WTC11 (cell line): ENCODE measurements around the gene SIN3B. TPM values are rescaled to one million over a fixed set of nuclear protein-coding genes. Genes with fewer than 3 reads are reported as not detected.

Source experiments
- ATAC-seq: fragments of 200-7000 bp; cut with Tn5 transposase; 2 replicates; pipeline ENCODE4 v1.10.0; 2021; ENCODE audit warnings: mild to moderate bottlenecking, moderate library complexity
- CTCF ChIA-PET: fragments of 300-600 bp; sonication (Branson Sonifier 250); formaldehyde crosslinking; loops from one replicate; lab custom pipeline; 2021; ENCODE audit warnings: antibody characterized with exemption; lab: Charles Lee
- POLR2A ChIA-PET: fragments of 350-600 bp; sonication (Branson Sonifier 250); formaldehyde crosslinking; loops from one replicate; lab custom pipeline; 2021; ENCODE audit warnings: antibody characterized with exemption; lab: Charles Lee
- DNase-seq: peaks from one replicate; pipeline ENCODE4 v3.0.0; 2021; ENCODE audit warnings: low spot score
- H3K27ac Mint-ChIP-seq: 2 replicates; pipeline ENCODE4 v1.8.0; 2021; ENCODE audit warnings: mixed read lengths
- H3K27me3 Mint-ChIP-seq: 2 replicates; pipeline ENCODE4 v1.8.0; 2021; ENCODE audit warnings: low read depth, mild to moderate bottlenecking, moderate library complexity, mixed read lengths
- H3K36me3 Mint-ChIP-seq: 2 replicates; pipeline ENCODE4 v1.8.0; 2021; ENCODE audit warnings: mixed read lengths
- H3K4me1 Mint-ChIP-seq: 2 replicates; pipeline ENCODE4 v1.8.0; 2022; ENCODE audit warnings: mixed read lengths
- H3K4me3 Mint-ChIP-seq: 2 replicates; pipeline ENCODE4 v1.8.0; 2021; ENCODE audit warnings: mild to moderate bottlenecking, moderate library complexity, mixed read lengths
- H3K9me3 Mint-ChIP-seq: 2 replicates; pipeline ENCODE4 v1.8.0; 2021; ENCODE audit warnings: mixed read lengths
- CREB1 ChIP-seq: sonication (generic); formaldehyde crosslinking; IDR thresholded peaks from 2 replicates; pipeline ENCODE4 v1.8.0; 2023; ENCODE audit warnings: mild to moderate bottlenecking, missing genetic modification reagents
- ETV6 ChIP-seq: sonication (generic); formaldehyde crosslinking; IDR thresholded peaks from 2 replicates; pipeline ENCODE4 v1.8.1; 2022; ENCODE audit warnings: mild to moderate bottlenecking, missing genetic modification reagents
- GRHL2 ChIP-seq: fragments of 250-450 bp; sonication (Bioruptor Pico); IDR thresholded peaks from 2 replicates; pipeline ENCODE4 v1.8.0; 2022; ENCODE audit warnings: mild to moderate bottlenecking, moderate library complexity; ENCODE audit not compliant: insufficient replicate concordance, severe bottlenecking
- MXD4 ChIP-seq: fragments of 250-450 bp; sonication (Bioruptor Pico); IDR thresholded peaks from 2 replicates; pipeline ENCODE4 v1.8.0; 2021; ENCODE audit warnings: mild to moderate bottlenecking, moderate library complexity, borderline replicate concordance
- OVOL2 ChIP-seq: fragments of 250-450 bp; sonication (Bioruptor Pico); IDR thresholded peaks from 2 replicates; pipeline ENCODE4 v1.9.0; 2021; ENCODE audit warnings: mild to moderate bottlenecking, borderline replicate concordance
- SMAD3 ChIP-seq: sonication (generic); formaldehyde crosslinking; IDR thresholded peaks from 2 replicates; pipeline ENCODE4 v1.8.0; 2022; ENCODE audit warnings: missing genetic modification reagents, mild to moderate bottlenecking, borderline replicate concordance
- SMAD4 ChIP-seq: sonication (generic); formaldehyde crosslinking; IDR thresholded peaks from 2 replicates; pipeline ENCODE4 v1.8.0; 2022; ENCODE audit warnings: mild to moderate bottlenecking, missing genetic modification reagents
- TCF7 ChIP-seq: sonication (generic); formaldehyde crosslinking; IDR thresholded peaks from 2 replicates; pipeline ENCODE4 v1.8.0; 2022; ENCODE audit warnings: mild to moderate bottlenecking, low read depth, missing genetic modification reagents, moderate library complexity
- ZBTB21 ChIP-seq: sonication (generic); formaldehyde crosslinking; IDR thresholded peaks from 2 replicates; pipeline ENCODE4 v1.8.1; 2023; ENCODE audit warnings: mild to moderate bottlenecking, missing genetic modification reagents, borderline replicate concordance
- ZNF232 ChIP-seq: sonication (generic); formaldehyde crosslinking; IDR thresholded peaks from 2 replicates; pipeline ENCODE4 v1.8.0; 2022; ENCODE audit warnings: mild to moderate bottlenecking, missing genetic modification reagents
- ZNF416 ChIP-seq: fragments of 250-450 bp; sonication (Bioruptor Pico); IDR thresholded peaks from 2 replicates; pipeline ENCODE4 v1.9.0; 2021; ENCODE audit warnings: mild to moderate bottlenecking, inconsistent platforms
- total RNA-seq: library from RNA; stranded (reverse); gene quantifications from 3 replicates; pipeline ENCODE4 v1.2.3, GENCODE V29; 2021
- TF ChIP-seq, protein P1 (sequence below): sonication (generic); formaldehyde crosslinking; IDR thresholded peaks from 2 replicates; pipeline ENCODE4 v1.8.1; 2023; ENCODE audit warnings: mild to moderate bottlenecking, missing genetic modification reagents, moderate library complexity
- TF ChIP-seq, protein P2 (sequence below): sonication (generic); formaldehyde crosslinking; IDR thresholded peaks from 2 replicates; pipeline ENCODE4 v1.8.1; 2023; ENCODE audit warnings: mild to moderate bottlenecking, missing genetic modification reagents, moderate library complexity
- TF ChIP-seq, protein P3 (sequence below): fragments of 250-450 bp; sonication (Bioruptor Pico); IDR thresholded peaks from 2 replicates; pipeline ENCODE4 v1.9.0; 2021; ENCODE audit warnings: mild to moderate bottlenecking, borderline replicate concordance
- TF ChIP-seq, protein P4 (sequence below): sonication (generic); formaldehyde crosslinking; IDR thresholded peaks from 2 replicates; pipeline ENCODE4 v1.8.1; 2023; ENCODE audit warnings: mild to moderate bottlenecking, moderate library complexity, missing genetic modification reagents
- TF ChIP-seq, protein P5 (sequence below): sonication (generic); formaldehyde crosslinking; IDR thresholded peaks from 2 replicates; pipeline ENCODE4 v1.8.1; 2023; ENCODE audit warnings: mild to moderate bottlenecking, missing genetic modification reagents
- TF ChIP-seq, protein P6 (sequence below): fragments of 250-450 bp; sonication (Bioruptor Pico); IDR thresholded peaks from 2 replicates; pipeline ENCODE4 v2.1.2; 2022; ENCODE audit warnings: mild to moderate bottlenecking, moderate library complexity
- TF ChIP-seq, protein P7 (sequence below): sonication (generic); formaldehyde crosslinking; IDR thresholded peaks from 2 replicates; pipeline ENCODE4 v1.8.1; 2022; ENCODE audit warnings: missing genetic modification reagents, borderline replicate concordance
- TF ChIP-seq, protein P8 (sequence below): sonication (generic); formaldehyde crosslinking; IDR thresholded peaks from 2 replicates; pipeline ENCODE4 v1.8.1; 2023; ENCODE audit warnings: mild to moderate bottlenecking, missing genetic modification reagents
- TF ChIP-seq, protein P9 (sequence below): sonication (generic); formaldehyde crosslinking; IDR thresholded peaks from 2 replicates; pipeline ENCODE4 v1.8.0; 2022; ENCODE audit warnings: mild to moderate bottlenecking, missing genetic modification reagents

SIN3B gene
- total RNA-seq, 1 experiment from 2014 or later = 87.7 TPM

DNA sequence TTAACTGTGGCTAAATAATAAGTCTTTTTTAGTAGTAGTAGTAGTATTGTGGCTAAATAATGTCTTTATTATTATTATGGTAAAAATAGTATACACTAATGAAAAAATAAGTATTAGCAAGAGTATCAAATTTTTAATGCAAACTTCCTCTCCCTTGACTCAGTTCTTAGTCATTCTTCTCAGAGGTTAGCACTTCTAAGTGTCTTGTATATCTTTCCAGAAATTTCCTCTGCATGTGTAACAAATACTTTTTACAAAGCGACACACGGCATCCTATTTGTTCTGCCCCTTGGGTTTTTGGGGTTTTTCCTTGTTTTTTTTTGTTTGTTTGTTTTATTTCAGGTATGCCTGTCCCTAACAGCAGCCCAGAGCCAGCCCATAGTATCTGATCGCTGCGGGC is 20.9 kb downstream of the SIN3B start:
- Mint-ChIP-seq H3K9me3 (no peaks in the 10 kb centered on the region), H3K4me1 (no peaks in the 10 kb centered on the region), H3K36me3 (peaks cover 74% of the 10 kb centered on the region), H3K27ac (no peak overlapping the region), H3K27me3 (no peaks in the 10 kb centered on the region), H3K4me3 (no peak overlapping the region)
- CTCF ChIA-PET = no interaction called here
- ATAC-seq (no peak), DNase-seq (no peak)
- POLR2A ChIA-PET = no interaction called here
- TF ChIP-seq ZNF232 (CRISPR knock-in tag) = no peak
- TF ChIP-seq, protein P1, sequence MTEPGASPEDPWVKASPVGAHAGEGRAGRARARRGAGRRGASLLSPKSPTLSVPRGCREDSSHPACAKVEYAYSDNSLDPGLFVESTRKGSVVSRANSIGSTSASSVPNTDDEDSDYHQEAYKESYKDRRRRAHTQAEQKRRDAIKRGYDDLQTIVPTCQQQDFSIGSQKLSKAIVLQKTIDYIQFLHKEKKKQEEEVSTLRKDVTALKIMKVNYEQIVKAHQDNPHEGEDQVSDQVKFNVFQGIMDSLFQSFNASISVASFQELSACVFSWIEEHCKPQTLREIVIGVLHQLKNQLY = no peak

DNA sequence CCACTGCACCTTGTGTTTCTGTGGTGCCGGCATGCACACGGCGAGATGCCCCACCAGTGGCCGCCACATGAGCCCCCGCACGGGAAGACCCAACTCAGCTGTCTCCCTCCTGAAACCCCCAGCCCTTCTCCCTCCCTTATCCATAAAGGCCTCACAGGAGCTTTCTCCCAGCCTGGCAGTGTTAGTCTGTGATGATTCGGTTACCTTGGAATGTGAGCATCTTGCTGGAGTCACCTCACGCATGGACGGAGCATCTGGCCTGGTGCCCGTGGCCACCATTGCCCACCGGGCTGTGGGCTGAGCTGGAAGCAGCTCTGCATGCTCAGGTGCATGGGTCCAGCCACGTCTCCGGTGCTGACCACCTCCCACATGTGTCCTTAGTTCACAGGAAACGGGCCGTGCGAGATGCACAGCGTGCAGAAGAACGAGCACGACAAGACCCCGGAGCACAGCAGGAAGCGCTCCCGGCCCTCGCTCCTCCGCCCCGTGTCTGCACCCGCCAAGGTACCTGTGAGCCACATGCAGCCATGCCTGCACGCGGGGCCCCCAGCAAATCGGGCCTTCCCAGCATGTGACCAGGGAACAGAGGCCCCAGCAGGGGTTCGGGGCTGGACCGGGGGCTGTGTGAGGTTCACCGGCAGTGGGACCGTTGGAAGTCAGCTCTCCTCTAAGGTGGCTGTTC is 22.0 kb downstream of the SIN3B start:
- no peaks in the 10 kb centered on the region for H3K4me1 Mint-ChIP-seq
- DNase-seq = no peak
- H3K27me3 Mint-ChIP-seq = no peaks in the 10 kb centered on the region
- ChIA-PET POLR2A (no interaction called here), CTCF (no interaction called here)
- TF ChIP-seq TCF7 (CRISPR knock-in tag) (no peak), ZNF416 (CRISPR knock-in tag) (no peak), CREB1 (no peak), GRHL2 (no peak), OVOL2 (CRISPR knock-in tag) (no peak), ZBTB21 (no peak), SMAD4 (CRISPR knock-in tag) (no peak), MXD4 (CRISPR knock-in tag) (no peak), SMAD3 (CRISPR knock-in tag) (no peak), ETV6 (CRISPR knock-in tag) (no peak)
- TF ChIP-seq, protein P2, sequence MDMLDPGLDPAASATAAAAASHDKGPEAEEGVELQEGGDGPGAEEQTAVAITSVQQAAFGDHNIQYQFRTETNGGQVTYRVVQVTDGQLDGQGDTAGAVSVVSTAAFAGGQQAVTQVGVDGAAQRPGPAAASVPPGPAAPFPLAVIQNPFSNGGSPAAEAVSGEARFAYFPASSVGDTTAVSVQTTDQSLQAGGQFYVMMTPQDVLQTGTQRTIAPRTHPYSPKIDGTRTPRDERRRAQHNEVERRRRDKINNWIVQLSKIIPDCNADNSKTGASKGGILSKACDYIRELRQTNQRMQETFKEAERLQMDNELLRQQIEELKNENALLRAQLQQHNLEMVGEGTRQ (CRISPR knock-in tag) = no peak
- TF ChIP-seq, protein P3, sequence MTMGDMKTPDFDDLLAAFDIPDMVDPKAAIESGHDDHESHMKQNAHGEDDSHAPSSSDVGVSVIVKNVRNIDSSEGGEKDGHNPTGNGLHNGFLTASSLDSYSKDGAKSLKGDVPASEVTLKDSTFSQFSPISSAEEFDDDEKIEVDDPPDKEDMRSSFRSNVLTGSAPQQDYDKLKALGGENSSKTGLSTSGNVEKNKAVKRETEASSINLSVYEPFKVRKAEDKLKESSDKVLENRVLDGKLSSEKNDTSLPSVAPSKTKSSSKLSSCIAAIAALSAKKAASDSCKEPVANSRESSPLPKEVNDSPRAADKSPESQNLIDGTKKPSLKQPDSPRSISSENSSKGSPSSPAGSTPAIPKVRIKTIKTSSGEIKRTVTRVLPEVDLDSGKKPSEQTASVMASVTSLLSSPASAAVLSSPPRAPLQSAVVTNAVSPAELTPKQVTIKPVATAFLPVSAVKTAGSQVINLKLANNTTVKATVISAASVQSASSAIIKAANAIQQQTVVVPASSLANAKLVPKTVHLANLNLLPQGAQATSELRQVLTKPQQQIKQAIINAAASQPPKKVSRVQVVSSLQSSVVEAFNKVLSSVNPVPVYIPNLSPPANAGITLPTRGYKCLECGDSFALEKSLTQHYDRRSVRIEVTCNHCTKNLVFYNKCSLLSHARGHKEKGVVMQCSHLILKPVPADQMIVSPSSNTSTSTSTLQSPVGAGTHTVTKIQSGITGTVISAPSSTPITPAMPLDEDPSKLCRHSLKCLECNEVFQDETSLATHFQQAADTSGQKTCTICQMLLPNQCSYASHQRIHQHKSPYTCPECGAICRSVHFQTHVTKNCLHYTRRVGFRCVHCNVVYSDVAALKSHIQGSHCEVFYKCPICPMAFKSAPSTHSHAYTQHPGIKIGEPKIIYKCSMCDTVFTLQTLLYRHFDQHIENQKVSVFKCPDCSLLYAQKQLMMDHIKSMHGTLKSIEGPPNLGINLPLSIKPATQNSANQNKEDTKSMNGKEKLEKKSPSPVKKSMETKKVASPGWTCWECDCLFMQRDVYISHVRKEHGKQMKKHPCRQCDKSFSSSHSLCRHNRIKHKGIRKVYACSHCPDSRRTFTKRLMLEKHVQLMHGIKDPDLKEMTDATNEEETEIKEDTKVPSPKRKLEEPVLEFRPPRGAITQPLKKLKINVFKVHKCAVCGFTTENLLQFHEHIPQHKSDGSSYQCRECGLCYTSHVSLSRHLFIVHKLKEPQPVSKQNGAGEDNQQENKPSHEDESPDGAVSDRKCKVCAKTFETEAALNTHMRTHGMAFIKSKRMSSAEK (CRISPR knock-in tag) = no peak
- TF ChIP-seq, protein P4, sequence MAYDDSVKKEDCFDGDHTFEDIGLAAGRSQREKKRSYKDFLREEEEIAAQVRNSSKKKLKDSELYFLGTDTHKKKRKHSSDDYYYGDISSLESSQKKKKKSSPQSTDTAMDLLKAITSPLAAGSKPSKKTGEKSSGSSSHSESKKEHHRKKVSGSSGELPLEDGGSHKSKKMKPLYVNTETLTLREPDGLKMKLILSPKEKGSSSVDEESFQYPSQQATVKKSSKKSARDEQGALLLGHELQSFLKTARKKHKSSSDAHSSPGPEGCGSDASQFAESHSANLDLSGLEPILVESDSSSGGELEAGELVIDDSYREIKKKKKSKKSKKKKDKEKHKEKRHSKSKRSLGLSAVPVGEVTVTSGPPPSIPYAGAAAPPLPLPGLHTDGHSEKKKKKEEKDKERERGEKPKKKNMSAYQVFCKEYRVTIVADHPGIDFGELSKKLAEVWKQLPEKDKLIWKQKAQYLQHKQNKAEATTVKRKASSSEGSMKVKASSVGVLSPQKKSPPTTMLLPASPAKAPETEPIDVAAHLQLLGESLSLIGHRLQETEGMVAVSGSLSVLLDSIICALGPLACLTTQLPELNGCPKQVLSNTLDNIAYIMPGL (CRISPR knock-in tag) = no peak
- TF ChIP-seq, protein P5, sequence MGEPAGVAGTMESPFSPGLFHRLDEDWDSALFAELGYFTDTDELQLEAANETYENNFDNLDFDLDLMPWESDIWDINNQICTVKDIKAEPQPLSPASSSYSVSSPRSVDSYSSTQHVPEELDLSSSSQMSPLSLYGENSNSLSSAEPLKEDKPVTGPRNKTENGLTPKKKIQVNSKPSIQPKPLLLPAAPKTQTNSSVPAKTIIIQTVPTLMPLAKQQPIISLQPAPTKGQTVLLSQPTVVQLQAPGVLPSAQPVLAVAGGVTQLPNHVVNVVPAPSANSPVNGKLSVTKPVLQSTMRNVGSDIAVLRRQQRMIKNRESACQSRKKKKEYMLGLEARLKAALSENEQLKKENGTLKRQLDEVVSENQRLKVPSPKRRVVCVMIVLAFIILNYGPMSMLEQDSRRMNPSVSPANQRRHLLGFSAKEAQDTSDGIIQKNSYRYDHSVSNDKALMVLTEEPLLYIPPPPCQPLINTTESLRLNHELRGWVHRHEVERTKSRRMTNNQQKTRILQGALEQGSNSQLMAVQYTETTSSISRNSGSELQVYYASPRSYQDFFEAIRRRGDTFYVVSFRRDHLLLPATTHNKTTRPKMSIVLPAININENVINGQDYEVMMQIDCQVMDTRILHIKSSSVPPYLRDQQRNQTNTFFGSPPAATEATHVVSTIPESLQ = no peak
- TF ChIP-seq, protein P6, sequence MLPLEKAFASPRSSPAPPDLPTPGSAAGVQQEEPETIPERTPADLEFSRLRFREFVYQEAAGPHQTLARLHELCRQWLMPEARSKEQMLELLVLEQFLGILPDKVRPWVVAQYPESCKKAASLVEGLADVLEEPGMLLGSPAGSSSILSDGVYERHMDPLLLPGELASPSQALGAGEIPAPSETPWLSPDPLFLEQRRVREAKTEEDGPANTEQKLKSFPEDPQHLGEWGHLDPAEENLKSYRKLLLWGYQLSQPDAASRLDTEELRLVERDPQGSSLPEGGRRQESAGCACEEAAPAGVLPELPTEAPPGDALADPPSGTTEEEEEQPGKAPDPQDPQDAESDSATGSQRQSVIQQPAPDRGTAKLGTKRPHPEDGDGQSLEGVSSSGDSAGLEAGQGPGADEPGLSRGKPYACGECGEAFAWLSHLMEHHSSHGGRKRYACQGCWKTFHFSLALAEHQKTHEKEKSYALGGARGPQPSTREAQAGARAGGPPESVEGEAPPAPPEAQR (CRISPR knock-in tag) = no peak
- TF ChIP-seq, protein P7, sequence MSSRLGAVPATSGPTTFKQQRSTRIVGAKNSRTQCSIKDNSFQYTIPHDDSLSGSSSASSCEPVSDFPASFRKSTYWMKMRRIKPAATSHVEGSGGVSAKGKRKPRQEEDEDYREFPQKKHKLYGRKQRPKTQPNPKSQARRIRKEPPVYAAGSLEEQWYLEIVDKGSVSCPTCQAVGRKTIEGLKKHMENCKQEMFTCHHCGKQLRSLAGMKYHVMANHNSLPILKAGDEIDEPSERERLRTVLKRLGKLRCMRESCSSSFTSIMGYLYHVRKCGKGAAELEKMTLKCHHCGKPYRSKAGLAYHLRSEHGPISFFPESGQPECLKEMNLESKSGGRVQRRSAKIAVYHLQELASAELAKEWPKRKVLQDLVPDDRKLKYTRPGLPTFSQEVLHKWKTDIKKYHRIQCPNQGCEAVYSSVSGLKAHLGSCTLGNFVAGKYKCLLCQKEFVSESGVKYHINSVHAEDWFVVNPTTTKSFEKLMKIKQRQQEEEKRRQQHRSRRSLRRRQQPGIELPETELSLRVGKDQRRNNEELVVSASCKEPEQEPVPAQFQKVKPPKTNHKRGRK (CRISPR knock-in tag) = no peak
- TF ChIP-seq, protein P8, sequence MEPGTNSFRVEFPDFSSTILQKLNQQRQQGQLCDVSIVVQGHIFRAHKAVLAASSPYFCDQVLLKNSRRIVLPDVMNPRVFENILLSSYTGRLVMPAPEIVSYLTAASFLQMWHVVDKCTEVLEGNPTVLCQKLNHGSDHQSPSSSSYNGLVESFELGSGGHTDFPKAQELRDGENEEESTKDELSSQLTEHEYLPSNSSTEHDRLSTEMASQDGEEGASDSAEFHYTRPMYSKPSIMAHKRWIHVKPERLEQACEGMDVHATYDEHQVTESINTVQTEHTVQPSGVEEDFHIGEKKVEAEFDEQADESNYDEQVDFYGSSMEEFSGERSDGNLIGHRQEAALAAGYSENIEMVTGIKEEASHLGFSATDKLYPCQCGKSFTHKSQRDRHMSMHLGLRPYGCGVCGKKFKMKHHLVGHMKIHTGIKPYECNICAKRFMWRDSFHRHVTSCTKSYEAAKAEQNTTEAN (CRISPR knock-in tag) = no peak
- TF ChIP-seq, protein P9, sequence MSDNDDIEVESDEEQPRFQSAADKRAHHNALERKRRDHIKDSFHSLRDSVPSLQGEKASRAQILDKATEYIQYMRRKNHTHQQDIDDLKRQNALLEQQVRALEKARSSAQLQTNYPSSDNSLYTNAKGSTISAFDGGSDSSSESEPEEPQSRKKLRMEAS (CRISPR knock-in tag) = no peak
- H3K36me3 Mint-ChIP-seq = peaks cover 68% of the 10 kb centered on the region
- no peak overlapping the region for H3K4me3 Mint-ChIP-seq
- no peaks in the 10 kb centered on the region for H3K9me3 Mint-ChIP-seq
- no peak for ATAC-seq
- no peak overlapping the region for H3K27ac Mint-ChIP-seq
